Measurements from ENCODE around the gene SPTSSA.

Gene SPTSSA

GRCh38 chr14:34460841-34461240 lies 1.2 kb downstream of the SPTSSA start:
- DNase-seq (ENCODE audit: low read depth), result peak; percentile 72
- no peak for TF ChIP-seq CTCF (IDR thresholded peaks at IDR 0.05; ENCODE audit: low read length, missing control alignments)
- peak overlapping the region; percentile 74 for H3K4me3 ChIP-seq (replicated peaks; ENCODE audit: low read depth, low read length)

- no peak for TF ChIP-seq CTCF (IDR thresholded peaks at IDR 0.05; ENCODE audit: low read length, missing control alignments)
- DNase-seq (ENCODE audit: low read depth), result no peak
- H3K4me3 ChIP-seq (replicated peaks; ENCODE audit: low read depth, low read length), result peak overlapping the region; percentile 74
These were observed 1.7 kb downstream of the SPTSSA start for GRCh38 chr14:34460295-34460694.

GRCh38 chr14:34457186-34457585 lies 4.9 kb downstream of the SPTSSA start:
- DNase-seq (ENCODE audit: low read depth), result no peak
- TF ChIP-seq CTCF (IDR thresholded peaks at IDR 0.05; ENCODE audit: low read length, missing control alignments), result no peak
- H3K4me3 ChIP-seq (replicated peaks; ENCODE audit: low read depth, low read length), result no peak overlapping the region

- H3K4me3 ChIP-seq (replicated peaks; ENCODE audit: low read depth, low read length), result no peak overlapping the region
- TF ChIP-seq CTCF (IDR thresholded peaks at IDR 0.05; ENCODE audit: low read length, missing control alignments), result no peak
- DNase-seq (ENCODE audit: low read depth), result no peak
These were observed 8.8 kb downstream of the SPTSSA start for GRCh38 chr14:34453226-34453625.

- no peak overlapping the region for H3K4me3 ChIP-seq (replicated peaks; ENCODE audit: low read depth, low read length)
- no peak for DNase-seq (ENCODE audit: low read depth)
- no peak for TF ChIP-seq CTCF (IDR thresholded peaks at IDR 0.05; ENCODE audit: low read length, missing control alignments)
These were observed 9.7 kb downstream of the SPTSSA start for GRCh38 chr14:34452258-34452822.

- no peak for TF ChIP-seq CTCF (IDR thresholded peaks at IDR 0.05; ENCODE audit: low read length, missing control alignments)
- H3K4me3 ChIP-seq (replicated peaks; ENCODE audit: low read depth, low read length), result no peak overlapping the region
- no peak for DNase-seq (ENCODE audit: low read depth)
These were observed 11.1 kb downstream of the SPTSSA start for GRCh38 chr14:34450958-34451357.

GRCh38 chr14:34450542-34450915 lies 11.5 kb downstream of the SPTSSA start:
- TF ChIP-seq CTCF (IDR thresholded peaks at IDR 0.05; ENCODE audit: low read length, missing control alignments), result no peak
- DNase-seq (ENCODE audit: low read depth), result no peak
- H3K4me3 ChIP-seq (replicated peaks; ENCODE audit: low read depth, low read length), result no peak overlapping the region

Data from fibroblast of pulmonary artery (primary cell).